Hepatocyte (in vitro differentiated cells): ENCODE results near the gene ZNF470. TPM values are rescaled to one million over a fixed set of nuclear protein-coding genes. Genes with fewer than 3 reads are reported as not detected.

Experiments used
- DNase-seq: peaks from one replicate; pipeline ENCODE4 v3.0.0-alpha.2; 2016; ENCODE audit warnings: low spot score
- H2AFZ ChIP-seq: fragments of 200-600 bp; sonication (generic); 2 replicates; pipeline ENCODE4 v1.6.0; 2016; ENCODE audit warnings: antibody characterized with exemption, mild to moderate bottlenecking
- H3K27ac ChIP-seq: fragments of 200-600 bp; sonication (generic); 2 replicates; pipeline ENCODE4 v1.5.1; 2016; ENCODE audit warnings: mild to moderate bottlenecking
- H3K27me3 ChIP-seq: fragments of 200-600 bp; sonication (generic); 2 replicates; pipeline ENCODE4 v1.6.1; 2016
- H3K36me3 ChIP-seq: fragments of 200-600 bp; sonication (generic); replicated peaks from 2 replicates; pipeline ENCODE4 v1.5.1; 2016; ENCODE audit warnings: low read depth; ENCODE audit not compliant: insufficient read depth
- H3K4me1 ChIP-seq: fragments of 200-600 bp; sonication (generic); 2 replicates; pipeline ENCODE4 v1.5.1; 2016; ENCODE audit warnings: mild to moderate bottlenecking, moderate library complexity; ENCODE audit not compliant: insufficient read depth
- H3K4me2 ChIP-seq: fragments of 200-600 bp; sonication (generic); 2 replicates; pipeline ENCODE4 v1.6.0; 2016
- H3K4me3 ChIP-seq: fragments of 200-600 bp; sonication (generic); 2 replicates; pipeline ENCODE4 v1.5.1; 2016; ENCODE audit warnings: mild to moderate bottlenecking
- H3K79me2 ChIP-seq: fragments of 200-600 bp; sonication (generic); 2 replicates; pipeline ENCODE4 v1.6.0; 2017; ENCODE audit warnings: mild to moderate bottlenecking
- H3K9me2 ChIP-seq: fragments of 200-600 bp; sonication (generic); replicated peaks from 2 replicates; pipeline ENCODE4 v1.6.0; 2017; ENCODE audit warnings: mild to moderate bottlenecking; ENCODE audit not compliant: insufficient read depth
- H3K9me3 ChIP-seq: fragments of 200-600 bp; sonication (generic); 2 replicates; pipeline ENCODE4 v1.5.1; 2016; ENCODE audit warnings: low read depth, mild to moderate bottlenecking
- H4K20me1 ChIP-seq: fragments of 200-600 bp; sonication (generic); 2 replicates; pipeline ENCODE4 v1.6.0; 2016; ENCODE audit warnings: mild to moderate bottlenecking; ENCODE audit not compliant: insufficient read depth, poor library complexity, severe bottlenecking
- CTCF ChIP-seq: fragments of 200-600 bp; sonication (generic); IDR thresholded peaks from 2 replicates; pipeline ENCODE4 v1.5.1; 2016; ENCODE audit warnings: antibody characterized with exemption, mild to moderate bottlenecking; ENCODE audit not compliant: poor library complexity
- EZH2 ChIP-seq: fragments of 200-600 bp; sonication (generic); IDR thresholded peaks from 2 replicates; pipeline ENCODE4 v1.6.1; 2016; ENCODE audit warnings: antibody characterized with exemption, mild to moderate bottlenecking, borderline replicate concordance
- EZH2phosphoT487 ChIP-seq: fragments of 200-600 bp; sonication (generic); IDR thresholded peaks from one replicate; pipeline ENCODE4 v1.6.1; 2018; ENCODE audit warnings: antibody characterized with exemption, mild to moderate bottlenecking, low read depth, moderate library complexity; ENCODE audit not compliant: unreplicated experiment, severe bottlenecking
- WGBS: methylation state at CpG from one replicate; pipeline ENCODE4 v1.1.6; 2016; ENCODE audit warnings: low lambda C conversion rate; ENCODE audit errors: missing lambda C conversion rate; 5-methylcytosine and 5-hydroxymethylcytosine counted together
- polyA plus RNA-seq: library from polyadenylated mRNA; unstranded; fragments of >200 nt; fragmentation: Nextera tagmentation; extraction: Ambion mirVana; gene quantifications from 2 replicates; pipeline ENCODE4 v1.2.1, GENCODE V29; 2016
- total RNA-seq: library from RNA; depleted of rRNA; stranded (reverse); fragments of >200 nt; gene quantifications from 2 replicates; pipeline ENCODE4 v1.2.3, GENCODE V29; 2014

Gene ZNF470
- total and polyA plus RNA-seq, 2 experiments from 2014 or later = 1.7 to 4.9 TPM

GRCh38 chr19:56597696-56598095 is 30.4 kb downstream of the ZNF470 start:
- H4K20me1 ChIP-seq = no peaks in the 10 kb centered on the region
- no peak for DNase-seq
- H3K9me2 ChIP-seq = no peaks in the 10 kb centered on the region
- peaks cover 5% of the 10 kb centered on the region for H3K4me1 ChIP-seq
- H3K79me2 ChIP-seq = peaks cover 62% of the 10 kb centered on the region
- H3K4me3 ChIP-seq = no peak overlapping the region
- no peaks in the 10 kb centered on the region for H3K36me3 ChIP-seq
- no peaks in the 10 kb centered on the region for H3K27me3 ChIP-seq
- no peak overlapping the region for H3K4me2 ChIP-seq
- no peak overlapping the region for H3K27ac ChIP-seq
- H3K9me3 ChIP-seq = peaks cover 27% of the 10 kb centered on the region
- no peak overlapping the region for H2AFZ ChIP-seq
- 97% methylated on average over 4 of the region's 4 CpGs for WGBS
- TF ChIP-seq EZH2 (no peak), EZH2phosphoT487 (no peak), CTCF (no peak)

- no peak overlapping the region for H3K4me3 ChIP-seq
- DNase-seq = no peak
- H3K27ac ChIP-seq = no peak overlapping the region
- 96% methylated on average over 3 of the region's 3 CpGs for WGBS
- H4K20me1 ChIP-seq = no peaks in the 10 kb centered on the region
- H2AFZ ChIP-seq = no peak overlapping the region
- H3K36me3 ChIP-seq = no peaks in the 10 kb centered on the region
- H3K9me3 ChIP-seq = peaks cover 47% of the 10 kb centered on the region
- TF ChIP-seq EZH2phosphoT487 (no peak), CTCF (no peak), EZH2 (no peak)
- peaks cover 86% of the 10 kb centered on the region for H3K79me2 ChIP-seq
- no peaks in the 10 kb centered on the region for H3K9me2 ChIP-seq
- no peaks in the 10 kb centered on the region for H3K4me1 ChIP-seq
- no peaks in the 10 kb centered on the region for H3K27me3 ChIP-seq
- no peak overlapping the region for H3K4me2 ChIP-seq
These were observed 34.1 kb downstream of the ZNF470 start for GRCh38 chr19:56601375-56601774.

- H3K79me2 ChIP-seq = peaks cover 75% of the 10 kb centered on the region
- H3K36me3 ChIP-seq = no peaks in the 10 kb centered on the region
- no peaks in the 10 kb centered on the region for H3K9me2 ChIP-seq
- no peaks in the 10 kb centered on the region for H3K27me3 ChIP-seq
- no peak overlapping the region for H2AFZ ChIP-seq
- H3K4me2 ChIP-seq = no peak overlapping the region
- no peak overlapping the region for H3K4me3 ChIP-seq
- 98% methylated on average over 6 of the region's 6 CpGs for WGBS
- H3K27ac ChIP-seq = no peak overlapping the region
- no peak for DNase-seq
- TF ChIP-seq CTCF (no peak), EZH2phosphoT487 (no peak), EZH2 (no peak)
- no peaks in the 10 kb centered on the region for H4K20me1 ChIP-seq
- no peaks in the 10 kb centered on the region for H3K4me1 ChIP-seq
- peaks cover 53% of the 10 kb centered on the region for H3K9me3 ChIP-seq
These were observed 36.6 kb downstream of the ZNF470 start for GRCh38 chr19:56603829-56604228.

- H3K36me3 ChIP-seq = no peaks in the 10 kb centered on the region
- H3K9me3 ChIP-seq = peaks cover 52% of the 10 kb centered on the region
- WGBS = over 99% methylated on average over 8 of the region's 8 CpGs
- H3K4me2 ChIP-seq = no peak overlapping the region
- H2AFZ ChIP-seq = no peak overlapping the region
- H4K20me1 ChIP-seq = no peaks in the 10 kb centered on the region
- no peak overlapping the region for H3K4me3 ChIP-seq
- DNase-seq = no peak
- no peaks in the 10 kb centered on the region for H3K9me2 ChIP-seq
- H3K27me3 ChIP-seq = no peaks in the 10 kb centered on the region
- peaks cover 60% of the 10 kb centered on the region for H3K79me2 ChIP-seq
- H3K4me1 ChIP-seq = no peaks in the 10 kb centered on the region
- TF ChIP-seq EZH2phosphoT487 = no peak
- no peak for TF ChIP-seq EZH2
- TF ChIP-seq CTCF = no peak
- no peak overlapping the region for H3K27ac ChIP-seq
These were observed 41.2 kb downstream of the ZNF470 start for GRCh38 chr19:56608274-56608964.
